ENCODE data around the gene TTK.
A peak's percentile ranks its signal among the peaks of the same experiment; 100 is the strongest.

The TTK gene

GRCh38 chr6:80003826-80004172, 650 bp upstream of the TTK start:
- H3K27ac ChIP-seq, result peak overlapping the region; percentile 48 to 89
- TF ChIP-seq CTCF (IDR thresholded peaks at IDR 0.05), result no peak
- no peak for DNase-seq (ENCODE audit: low spot score)
- peak overlapping the region; percentile 80 for H3K4me3 ChIP-seq

DNA sequence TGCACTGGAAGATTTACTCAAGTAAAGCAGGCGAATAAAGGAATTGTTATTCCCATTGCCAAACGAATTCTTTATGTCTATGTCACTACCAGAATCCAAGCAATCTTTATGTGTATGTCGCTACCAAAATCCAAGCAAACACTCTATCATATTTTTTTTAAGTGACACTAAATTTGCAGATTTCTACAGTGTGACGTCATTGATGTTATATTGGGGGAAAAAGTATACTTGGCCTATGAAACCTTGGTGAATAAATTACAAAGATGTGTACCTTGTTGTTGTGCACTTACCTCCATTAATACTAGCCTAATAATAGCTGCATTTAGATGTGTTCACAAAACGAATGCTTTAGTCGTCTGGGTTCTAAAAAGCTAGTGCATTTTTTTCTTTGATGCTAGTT, 957 bp downstream of the TTK start:
- H3K27ac ChIP-seq, result no peak overlapping the region
- no peak overlapping the region for H3K4me3 ChIP-seq
- no peak for DNase-seq (ENCODE audit: low spot score)
- no peak for TF ChIP-seq CTCF (IDR thresholded peaks at IDR 0.05)

- DNase-seq (ENCODE audit: low spot score), result no peak
- H3K4me3 ChIP-seq, result no peak overlapping the region
- no peak for TF ChIP-seq CTCF (IDR thresholded peaks at IDR 0.05)
- no peak overlapping the region for H3K27ac ChIP-seq
Measured at GRCh38 chr6:80006541-80006940, 2.1 kb downstream of the TTK start.

GRCh38 chr6:80009531-80009930, 5.1 kb downstream of the TTK start:
- no peak overlapping the region for H3K27ac ChIP-seq
- no peak for DNase-seq (ENCODE audit: low spot score)
- no peak overlapping the region for H3K4me3 ChIP-seq
- TF ChIP-seq CTCF (IDR thresholded peaks at IDR 0.05), result no peak

GRCh38 chr6:80010288-80010687, 5.8 kb downstream of the TTK start:
- H3K4me3 ChIP-seq, result no peak overlapping the region
- no peak overlapping the region for H3K27ac ChIP-seq
- no peak for DNase-seq (ENCODE audit: low spot score)
- no peak for TF ChIP-seq CTCF (IDR thresholded peaks at IDR 0.05)

GRCh38 chr6:80015839-80016435, 11.5 kb downstream of the TTK start:
- DNase-seq (ENCODE audit: low spot score), result no peak
- no peak for TF ChIP-seq CTCF (IDR thresholded peaks at IDR 0.05)
- Histone ChIP-seq H3K4me3 (no peak overlapping the region), H3K27ac (no peak overlapping the region)

DNA sequence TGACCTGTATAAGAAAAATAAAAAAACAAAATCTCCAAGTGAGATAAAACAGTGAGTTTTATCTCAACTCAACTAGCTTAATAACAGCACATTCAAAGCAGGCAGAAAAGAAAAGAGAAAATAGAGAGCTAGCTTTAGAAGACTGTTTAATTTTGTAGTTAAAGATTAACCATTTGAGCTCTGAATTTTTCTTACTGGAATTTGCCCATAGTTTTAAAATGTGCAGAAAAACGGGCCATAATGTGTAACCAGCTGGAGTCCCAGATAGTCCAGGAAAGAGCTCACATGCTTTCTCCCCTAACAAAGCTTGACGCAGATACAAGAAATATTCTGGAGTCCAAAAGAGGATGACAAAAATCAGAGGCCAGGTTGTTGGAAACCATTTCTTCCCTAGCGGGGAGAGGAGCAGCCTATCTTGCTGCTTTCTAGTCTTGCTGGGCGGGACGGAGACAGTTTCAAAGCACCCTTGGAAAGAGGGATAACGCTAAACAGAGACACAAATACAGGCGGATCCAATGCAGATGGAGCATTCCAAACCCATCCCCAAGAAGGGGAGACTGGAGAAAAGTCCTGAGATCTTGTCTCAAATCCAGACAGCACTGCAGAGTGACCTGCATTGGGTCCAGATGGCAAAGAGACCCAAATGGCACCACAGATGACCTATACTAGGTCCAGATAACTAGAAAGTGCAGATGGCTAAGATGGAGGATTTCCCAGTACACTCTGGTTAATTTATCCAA, 16.1 kb downstream of the TTK start:
- H3K4me3 ChIP-seq, result no peak overlapping the region
- no peak for TF ChIP-seq CTCF (IDR thresholded peaks at IDR 0.05)
- DNase-seq (ENCODE audit: low spot score), result no peak
- no peak overlapping the region for H3K27ac ChIP-seq
